CD4-positive, alpha-beta T cell treated with Interferon alpha-2 for 1 hour (primary cell): Measurements from ENCODE around the gene CEP170B.
"Not testable (repeated sequence)": the region's sequence is repeated elsewhere in the genome, so short reads cannot be mapped to it uniquely, and the experiment has no call there.

ENCODE experiments used
- DNase-seq, 2 donors: peaks; one replicate each; pipeline ENCODE4 v3.0.0-alpha.2; 2020 to 2022

CEP170B gene

DNA sequence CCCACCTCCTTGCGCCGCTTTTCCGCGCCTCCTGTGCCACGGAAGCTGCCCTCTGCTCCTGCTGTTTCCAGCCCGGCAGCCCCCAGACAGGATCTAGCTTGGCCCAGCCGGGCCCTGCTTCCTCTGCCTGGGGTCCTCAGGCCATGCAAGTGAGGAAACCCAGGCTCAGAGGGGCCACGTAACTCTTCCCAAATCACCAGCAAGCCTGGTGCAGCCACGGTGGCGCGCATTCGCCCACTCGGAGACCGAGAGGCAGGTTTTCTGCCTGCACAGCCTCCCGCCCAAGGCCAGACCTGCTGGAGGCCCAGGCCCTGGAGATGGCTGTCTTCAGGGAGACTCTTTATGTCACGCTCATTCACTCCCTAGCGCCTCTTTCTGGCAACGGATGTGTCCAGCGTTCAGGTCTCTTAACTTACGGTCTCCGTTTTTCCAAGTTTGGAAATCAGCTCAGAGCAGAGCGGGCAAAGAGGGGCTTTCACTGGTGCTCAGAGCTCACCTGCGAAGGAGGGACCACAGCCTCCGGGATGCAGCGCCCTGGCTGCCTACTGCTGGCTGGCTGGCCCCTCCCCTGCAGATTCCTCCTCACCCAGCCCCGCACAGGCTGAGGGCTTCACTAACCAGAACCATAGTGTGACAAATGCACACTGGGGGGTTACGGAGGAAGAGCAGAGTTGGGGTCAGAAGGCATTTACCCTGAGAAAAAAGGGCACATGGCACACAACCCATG, 20.6 kb upstream of the CEP170B start:
- no peak for DNase-seq

DNA sequence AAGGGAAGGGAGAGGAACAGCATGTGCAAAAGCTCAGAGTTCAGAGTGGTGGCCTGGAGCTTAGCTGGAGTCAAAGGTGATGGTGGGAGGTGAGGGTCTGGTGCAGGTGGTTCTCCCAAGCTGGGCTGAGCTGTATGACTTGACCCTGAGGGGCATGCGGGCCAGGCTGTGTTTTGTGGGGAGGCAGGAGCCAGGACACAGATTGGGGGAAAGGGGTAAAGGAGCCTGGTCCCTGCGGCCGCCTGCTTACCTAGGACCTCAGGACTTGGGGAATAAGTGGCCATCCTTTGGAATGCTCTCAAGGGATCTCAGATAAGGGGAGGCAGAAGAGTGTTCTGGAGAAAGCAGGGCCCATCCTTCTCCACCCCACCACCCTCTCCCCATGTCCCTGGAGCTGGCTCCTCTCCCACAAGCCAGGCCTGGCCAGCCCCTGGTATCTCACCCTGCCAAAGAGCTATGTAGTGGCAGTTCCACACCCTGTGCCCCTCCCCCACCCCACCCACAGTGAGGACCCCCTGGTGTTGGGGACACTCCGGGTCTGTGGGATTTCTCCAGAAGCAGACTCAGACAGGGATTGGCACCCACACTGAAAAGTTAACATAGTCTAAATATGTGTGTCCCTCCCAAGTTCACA, 19.9 kb upstream of the CEP170B start:
- DNase-seq: no peak

DNA sequence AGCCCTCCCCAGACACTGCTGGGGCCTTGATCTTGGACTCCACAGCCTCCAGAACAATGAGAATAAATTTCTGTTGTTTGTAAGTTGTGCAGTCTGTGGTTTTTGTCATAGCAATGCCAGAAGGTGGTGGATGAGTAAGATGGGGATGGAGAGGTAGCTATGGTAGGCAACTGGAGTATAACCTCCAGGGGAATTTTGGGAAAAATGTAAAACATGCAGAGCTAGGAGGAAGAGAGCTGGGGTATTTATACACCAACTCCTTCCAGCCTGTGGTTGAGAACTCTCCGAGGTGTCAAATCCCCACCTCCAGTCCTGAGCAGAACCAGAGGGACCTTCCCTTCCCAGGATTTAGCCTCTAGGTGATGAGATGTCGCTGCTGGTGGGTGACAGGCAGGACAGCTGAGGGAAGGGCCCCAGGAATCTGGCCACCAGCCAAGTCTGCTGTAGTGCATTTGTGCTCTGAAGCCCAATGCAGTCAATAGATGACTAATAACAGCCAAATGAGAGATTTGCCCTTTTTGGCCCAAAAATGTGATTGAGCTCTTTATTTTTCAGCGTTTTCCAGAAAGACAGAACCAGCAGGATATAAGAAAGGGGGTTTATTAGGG, 19.1 kb upstream of the CEP170B start:
- DNase-seq: no peak

DNA sequence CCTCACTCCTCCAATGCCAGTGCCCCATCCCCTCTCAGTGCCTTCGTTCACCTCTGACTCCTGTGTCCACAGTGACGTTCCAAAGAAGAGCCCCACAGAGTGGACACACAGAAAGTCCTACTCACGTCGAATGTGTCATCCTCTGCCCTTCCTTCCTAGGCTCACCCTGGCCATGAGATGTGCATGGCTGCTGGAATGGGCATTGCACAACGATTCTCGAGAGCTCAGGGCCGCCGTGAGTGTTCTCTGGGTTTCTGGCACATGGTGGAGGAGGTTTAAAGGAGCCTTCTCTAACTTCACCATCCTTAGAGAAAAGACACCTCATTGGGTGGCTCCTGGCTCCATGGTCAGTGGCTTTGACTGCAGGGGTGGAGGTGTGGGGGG, 12.8 kb upstream of the CEP170B start:
- no peak for DNase-seq

DNA sequence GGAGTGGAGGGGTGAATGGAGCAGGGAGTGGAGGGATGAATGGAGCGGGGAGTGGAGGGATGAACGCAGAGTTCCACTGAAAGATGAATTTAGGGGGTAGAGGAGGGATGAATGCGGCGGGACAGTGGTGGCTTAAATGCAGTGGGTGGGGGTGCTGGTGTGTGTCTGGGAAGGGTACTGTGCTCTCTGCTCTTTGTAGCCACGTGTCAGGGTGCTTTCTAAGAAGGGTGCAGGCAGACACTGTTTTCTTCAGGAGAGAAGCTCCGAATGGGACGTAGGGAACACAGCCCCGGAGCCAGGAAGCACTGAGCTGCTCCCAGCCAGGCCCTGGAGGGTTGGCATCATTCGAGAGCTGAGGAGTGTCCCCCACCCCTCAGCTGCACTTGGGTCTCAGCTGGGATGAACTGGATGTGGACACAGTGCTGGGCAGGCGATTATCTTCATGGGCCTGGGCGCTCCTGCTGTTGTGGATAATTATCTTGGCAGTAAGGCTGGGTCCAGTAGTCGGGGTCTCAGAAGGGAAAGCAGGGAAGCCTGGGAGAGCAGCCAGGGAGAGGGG, 9.5 kb upstream of the CEP170B start:
- no peak for DNase-seq

DNA sequence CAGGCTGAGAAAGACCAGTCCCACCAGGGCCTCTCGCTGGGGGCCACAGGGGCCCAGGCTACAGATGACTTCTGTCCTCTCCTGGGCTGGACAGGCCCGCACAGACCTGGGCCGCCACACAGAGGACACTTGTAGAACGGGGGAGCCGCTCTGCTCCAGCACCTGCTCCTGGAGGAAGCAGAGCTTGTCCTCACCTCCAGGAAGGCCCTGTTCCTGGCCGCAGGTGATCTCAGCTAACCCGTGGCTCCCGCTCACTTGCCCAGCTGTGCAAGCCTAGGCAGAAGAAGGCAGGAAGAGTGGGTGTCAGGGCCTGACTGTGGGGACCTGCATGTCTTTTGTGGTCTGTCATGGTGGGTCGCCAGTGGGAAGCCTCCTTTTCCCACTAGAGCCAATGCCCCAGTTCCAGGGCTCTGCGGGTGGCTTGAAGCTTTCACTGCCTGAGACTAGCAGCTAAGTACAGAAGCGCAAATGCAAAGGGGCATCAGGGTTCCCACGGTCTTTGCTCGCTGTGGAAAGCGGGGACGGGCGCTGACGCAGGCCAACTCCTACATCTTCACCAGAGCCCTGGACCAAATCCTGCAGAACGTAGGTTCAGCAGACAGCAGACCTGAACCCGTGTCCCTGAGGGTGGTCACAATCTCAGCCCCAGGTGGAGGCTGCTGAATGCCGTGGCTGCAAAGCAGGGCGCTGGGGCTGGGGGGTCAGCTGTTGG, 8.8 kb upstream of the CEP170B start:
- no peak for DNase-seq

DNA sequence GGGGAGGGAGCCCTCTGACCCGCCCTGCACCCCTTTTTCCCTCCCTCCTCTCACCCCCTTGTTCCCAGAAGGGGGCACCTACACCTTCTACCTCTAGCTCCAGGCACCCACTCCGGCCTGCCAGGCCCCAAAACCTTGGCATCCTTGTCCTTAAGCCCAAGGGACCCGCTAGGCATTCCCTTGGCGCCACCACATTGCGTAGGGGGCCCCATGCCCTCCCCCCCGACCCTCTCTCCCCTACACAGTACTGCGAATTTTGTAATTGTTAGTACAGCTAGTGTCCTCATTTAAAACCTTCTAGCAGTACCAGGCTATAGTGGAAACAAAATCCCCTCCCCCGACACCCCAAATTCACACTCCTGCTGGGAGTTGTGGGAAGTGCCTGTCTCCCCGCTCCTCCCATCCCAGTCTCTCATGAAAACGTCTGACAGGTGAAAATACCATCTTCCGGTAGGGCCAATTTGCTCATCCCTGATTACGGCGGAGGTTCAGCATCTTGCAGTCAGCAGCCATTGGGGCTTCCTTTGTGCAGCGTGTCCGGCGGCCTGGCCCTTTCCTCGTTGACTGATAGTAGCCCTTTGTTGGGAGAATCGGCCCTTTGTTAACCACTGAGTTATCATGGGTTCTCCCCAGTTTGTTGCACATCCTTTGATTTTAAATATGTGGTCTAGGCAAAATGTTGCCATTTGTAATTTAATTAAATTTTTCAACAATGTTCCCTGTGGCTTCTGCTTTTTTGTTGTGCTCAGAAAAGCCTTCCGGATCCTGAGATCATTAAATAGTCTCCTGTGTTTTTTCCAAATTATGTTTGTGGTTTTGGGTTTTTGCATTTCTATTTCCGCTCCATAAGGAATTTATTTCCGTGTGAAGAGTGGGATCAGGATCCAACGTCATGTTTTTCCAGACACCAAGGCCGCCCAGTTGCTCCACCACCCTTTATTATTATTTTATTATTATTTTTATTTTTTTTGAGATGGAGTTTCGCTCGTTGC, 7.9 kb upstream of the CEP170B start:
- no peak for DNase-seq

DNA sequence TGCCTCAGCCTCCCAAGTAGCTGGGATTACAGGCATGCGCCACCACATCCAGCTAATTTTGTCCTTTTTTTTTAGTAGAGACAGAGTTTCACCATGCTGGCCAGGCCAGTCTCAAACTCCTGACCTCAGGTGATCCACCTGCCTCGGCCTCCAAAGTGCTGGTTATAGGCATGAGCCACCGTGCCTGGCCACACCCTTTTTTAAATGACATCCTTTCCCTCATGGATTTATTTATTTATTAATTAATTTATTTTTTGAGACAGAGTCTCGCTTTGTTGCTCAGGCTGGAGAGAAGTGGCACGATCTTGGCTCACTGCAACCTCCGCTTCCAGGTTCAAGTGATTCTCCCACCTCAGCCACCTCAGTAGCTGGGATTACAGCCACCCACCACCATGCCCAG, 7.1 kb upstream of the CEP170B start:
- not testable (repeated sequence) for DNase-seq

DNA sequence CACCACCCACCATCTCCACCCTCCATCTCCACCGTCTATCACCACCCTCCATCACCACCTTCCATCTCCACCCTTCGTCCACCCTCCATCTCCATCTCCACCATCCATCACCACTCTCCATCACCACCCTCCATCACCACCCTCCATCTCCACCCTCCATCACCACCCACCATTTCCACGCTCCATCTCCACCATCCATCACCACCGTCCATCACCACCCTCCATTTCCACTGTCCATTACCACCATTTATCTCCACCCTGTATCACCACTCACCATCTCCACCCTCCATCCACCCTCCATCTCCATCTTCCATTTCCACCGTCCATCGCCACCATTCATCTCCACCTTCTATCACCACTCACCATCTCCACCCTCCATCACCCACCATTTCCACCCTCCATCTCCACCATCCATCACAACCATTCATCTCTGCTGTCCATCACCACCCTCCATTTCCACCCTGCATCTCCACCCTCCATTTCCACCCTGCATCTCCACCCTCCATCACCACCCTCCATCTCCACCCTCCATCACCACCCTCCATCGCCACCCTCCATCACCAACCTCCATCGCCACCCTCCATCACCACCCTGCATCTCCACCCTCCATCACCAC, 6.1 kb upstream of the CEP170B start:
- DNase-seq: no peak

DNA sequence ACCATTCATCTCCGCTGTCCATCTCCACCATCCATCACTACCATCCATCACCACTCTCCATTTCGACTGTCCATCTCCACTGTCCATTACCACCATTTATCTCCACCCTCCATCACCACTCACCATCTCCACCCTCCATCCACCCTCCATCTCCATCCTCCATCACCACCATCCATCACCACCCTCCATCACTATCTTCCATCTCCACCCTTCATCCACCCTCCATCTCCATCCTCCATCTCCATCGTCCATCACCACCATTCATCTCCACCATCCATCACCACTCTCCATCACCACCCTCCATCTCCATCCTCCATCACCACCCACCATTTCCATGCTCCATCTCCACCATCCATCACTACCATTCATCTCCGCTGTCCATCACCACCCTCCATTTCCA, 5.2 kb upstream of the CEP170B start:
- DNase-seq: no peak

DNA sequence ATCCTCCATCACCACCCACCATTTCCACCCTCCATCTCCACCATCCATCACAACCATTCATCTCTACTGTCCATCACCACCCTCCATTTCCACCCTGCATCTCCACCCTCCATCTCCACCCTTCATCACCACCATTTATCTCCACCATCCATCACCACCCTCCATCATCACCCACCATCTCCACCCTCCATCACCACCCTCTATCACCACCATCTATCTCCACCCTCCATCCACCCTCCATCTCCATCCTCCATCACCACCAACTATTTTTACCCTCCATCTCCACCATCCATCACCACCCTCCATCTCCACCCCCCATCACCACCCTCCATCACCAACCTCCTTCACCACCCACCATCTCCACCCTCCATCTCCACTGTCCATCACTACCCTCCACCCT, 4.7 kb upstream of the CEP170B start:
- no peak for DNase-seq

DNA sequence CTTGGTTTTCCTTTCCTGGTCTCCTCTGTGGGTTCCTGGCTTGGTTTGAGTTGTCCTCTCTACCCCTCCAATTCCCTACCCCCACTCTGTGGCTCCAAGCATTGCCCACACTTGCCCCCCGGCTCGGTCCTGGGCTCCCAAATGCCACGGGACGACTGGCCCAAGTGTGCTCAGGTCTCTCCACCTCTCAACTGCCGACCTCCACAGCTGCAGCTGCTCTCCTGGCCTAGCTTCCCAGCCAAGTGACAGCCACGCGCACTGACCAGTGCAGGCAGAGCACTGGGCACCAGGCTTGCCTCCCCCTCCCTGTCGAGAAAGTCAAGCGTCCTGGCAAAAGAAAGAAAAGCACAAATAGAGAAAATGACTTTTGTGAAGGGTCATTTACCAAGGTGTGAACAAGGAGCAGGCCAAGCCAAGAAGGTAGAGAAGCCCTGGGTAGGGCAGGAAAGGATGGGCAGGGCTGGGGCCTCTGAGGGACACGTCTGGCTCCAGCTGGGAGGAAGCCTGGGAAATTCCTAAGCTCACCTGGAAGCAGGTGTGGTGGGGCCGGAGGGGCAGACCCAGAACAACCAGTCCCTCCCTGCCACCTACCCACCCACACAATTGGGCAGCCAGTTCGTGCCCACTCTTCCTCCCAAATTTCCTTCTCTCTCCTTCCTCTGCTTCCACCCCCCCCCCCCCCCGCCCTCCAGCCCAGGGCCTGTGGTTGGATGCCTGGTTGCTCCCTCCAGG, 1.8 kb upstream of the CEP170B start:
- no peak for DNase-seq

DNA sequence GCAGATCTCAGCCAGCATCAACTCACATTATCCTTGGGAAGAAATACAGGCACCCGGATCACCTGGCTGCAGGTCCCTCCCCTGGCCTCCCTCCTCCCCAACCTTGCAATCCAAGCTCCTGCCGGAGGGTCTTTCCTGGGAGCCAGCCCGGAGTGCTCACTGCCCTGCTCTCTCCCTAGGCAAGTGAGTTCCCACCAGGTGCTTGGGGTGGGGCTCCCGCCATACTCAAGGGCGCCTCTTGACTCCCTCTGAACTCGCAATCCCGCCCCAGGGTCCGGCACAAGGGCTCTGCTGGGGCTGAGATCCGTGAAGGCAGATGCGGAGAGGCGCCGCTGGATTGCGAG, 1.2 kb upstream of the CEP170B start:
- DNase-seq: no peak

DNA sequence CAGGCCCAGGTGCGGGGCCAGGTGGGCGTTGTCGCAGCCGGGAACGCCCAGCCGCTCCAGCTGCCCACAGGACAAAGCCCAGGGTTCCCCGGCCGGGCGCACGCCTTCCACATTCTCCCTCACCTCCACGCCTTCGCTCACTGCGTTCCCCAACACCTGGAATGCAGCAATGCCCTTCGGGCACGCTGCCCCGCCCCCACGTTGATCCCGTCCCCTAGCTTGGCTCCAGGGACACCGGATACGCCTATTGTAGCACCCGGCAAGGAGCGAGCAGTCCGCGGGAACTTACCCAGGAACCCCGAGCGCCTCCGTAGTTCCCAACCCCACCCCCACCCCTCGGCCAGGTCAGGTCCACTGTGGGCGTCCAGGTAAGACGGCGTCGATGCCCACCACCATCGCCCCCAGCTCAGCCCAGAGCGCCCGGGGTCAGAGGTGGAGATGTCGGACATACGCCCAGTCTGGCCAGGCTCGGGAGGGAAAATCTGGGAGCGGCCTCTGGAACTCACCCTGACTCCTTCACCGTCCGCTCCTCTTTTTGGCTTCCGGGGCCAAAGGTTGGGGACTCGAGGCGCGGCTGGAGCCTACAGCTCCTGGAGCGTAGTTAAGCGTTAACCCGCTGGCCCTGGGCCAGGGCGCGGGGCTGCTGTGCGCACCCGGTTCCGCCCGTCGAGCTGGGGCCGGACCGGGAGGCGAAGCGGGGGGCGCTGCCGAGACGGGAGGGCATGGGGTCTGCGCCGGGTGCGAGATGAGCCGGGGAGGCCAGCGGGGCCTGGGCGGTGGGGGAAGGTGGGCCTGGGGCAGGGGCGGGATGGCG, 594 bp upstream of the CEP170B start:
- no peak for DNase-seq

DNA sequence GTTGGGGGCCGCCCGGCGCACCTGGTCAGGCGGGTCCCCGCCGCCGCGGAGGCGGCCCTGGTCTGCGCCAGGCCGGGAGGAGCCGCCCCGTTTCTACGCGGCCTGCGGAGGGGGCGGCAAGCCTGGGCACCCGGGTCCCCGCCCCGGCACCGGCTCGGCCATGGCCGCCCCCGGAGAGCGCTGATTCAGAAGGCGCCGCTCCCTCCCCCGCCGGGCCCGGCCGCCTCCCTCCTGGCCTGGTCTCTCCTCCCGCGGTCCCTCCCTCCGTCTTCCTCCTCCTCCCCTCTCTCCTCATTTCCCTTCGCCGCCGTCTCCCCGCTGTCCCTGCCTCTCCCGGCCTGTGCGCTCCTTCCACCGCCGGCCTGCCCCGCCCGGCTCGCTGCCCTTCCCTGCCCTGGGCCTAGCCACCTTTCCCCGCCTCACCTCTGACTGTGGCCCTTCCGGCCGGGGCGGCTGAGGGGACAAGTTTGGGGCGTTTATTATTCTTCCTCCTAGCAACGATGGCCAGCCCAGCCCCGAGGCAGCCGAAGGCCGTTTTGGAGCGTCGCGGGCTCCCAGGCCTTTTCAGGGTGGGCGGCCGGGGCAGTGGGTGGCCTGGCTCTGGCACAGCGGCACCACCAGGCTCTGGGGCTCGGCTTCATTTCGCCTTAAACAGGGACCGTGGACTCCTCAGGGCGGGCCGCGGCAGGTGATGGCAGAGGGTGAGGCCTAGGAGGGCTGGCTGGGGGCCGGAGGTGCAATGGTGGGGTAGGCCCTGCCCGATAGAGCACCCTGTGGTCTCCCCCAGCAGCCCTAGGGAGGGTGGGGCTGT, 768 bp downstream of the CEP170B start:
- no peak for DNase-seq

DNA sequence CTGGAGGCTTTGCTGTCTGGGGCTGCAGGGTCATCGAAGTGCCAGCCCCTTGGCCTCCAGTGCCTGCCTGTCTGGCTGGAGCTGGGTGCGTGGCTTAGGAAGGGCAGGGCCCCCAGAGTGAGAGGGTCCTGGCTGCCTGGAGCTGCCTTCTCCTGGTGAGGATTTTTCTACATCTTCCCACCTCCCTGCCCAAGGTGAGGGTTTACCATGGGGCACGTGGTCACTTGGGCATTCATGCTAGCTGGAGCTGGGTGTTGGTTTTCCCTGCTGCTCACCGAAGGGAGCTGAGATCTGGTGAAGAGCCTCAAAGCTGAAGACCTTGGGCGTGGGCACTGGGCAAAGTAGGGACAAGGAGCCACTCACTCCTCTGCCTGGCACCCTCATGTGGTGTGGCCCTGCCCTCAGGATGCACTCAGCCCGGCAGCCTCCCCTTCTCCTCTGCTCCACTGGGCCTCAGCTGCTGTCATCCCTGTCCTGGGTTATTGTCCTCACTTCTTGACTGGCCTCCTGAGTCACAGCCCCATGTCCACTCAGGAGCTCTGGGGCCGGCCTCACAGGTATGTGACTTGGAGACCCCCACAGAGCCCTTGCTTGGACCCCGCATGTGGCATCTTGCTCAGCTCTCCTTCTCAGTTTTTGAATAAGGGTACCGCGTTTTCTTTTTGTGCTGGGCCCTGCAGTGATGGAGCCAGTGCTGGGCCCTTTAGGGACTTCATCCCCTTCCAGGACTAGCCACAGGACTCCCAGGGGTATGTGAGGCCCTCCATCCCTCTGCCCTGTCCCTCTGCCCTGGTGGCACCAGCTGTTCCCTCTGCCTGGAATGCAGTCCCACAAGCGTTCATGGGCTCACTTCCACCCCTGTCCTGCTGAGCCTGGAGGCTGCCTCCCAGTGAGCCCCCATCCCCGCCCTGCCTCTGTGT, 1.6 kb downstream of the CEP170B start:
- no peak for DNase-seq

DNA sequence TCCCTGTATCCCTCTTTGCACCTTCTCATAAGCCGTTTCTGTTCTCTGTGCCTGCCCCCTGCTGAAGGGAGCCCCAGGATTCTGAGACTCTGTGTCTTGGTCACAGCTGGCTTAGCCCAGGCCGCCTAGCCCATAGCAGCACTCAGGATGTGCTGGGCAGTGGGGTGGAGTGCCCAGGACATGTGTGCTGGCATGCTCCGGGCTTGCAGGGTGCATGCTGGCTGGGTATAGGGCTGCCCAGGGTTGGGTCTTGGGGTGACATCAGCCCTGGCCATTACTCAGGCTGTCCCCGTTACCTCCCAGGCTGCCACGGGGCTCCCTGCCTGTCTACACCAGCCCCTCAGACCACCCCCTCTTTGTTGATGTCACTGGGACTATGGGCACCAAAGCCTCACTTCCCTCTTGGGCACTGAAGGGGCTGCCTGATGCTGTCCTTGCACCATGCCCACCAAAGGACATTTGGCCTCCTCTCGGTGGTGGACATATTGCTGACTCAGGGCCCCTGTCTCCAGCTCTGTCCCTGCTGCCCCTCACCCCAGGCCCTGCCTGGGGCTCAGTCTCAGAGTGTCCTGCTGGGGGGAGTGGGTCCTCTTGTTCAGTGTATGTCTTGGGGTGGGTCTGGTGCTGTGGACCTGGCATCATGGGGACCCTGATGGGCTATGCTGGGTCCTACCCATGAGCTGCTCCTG, 2.4 kb downstream of the CEP170B start:
- DNase-seq: no peak
